Measurements from ENCODE around the gene SSBP2.

SSBP2 gene

GRCh38 chr5:81785322-81785721 is 34.4 kb upstream of the SSBP2 start:
- H3K9ac ChIP-seq (ENCODE audit: low read length): no peak overlapping the region
- H3F3A ChIP-seq (ENCODE audit: insufficient read depth): no peaks in the 10 kb centered on the region
- H3K27me3 ChIP-seq (ENCODE audit: low read length): no peaks in the 10 kb centered on the region
- H2AFZ ChIP-seq (ENCODE audit: low read depth, low read length, severe bottlenecking): no peak overlapping the region
- TF ChIP-seq CTCF (IDR thresholded peaks at IDR 0.05; ENCODE audit: insufficient read depth, low read length, poor library complexity, severe bottlenecking) (no peak), EZH2phosphoT487 (conservative IDR thresholded peaks at IDR 0.05; ENCODE audit: low read length) (no peak)
- H3K36me3 ChIP-seq (ENCODE audit: low read length): no peaks in the 10 kb centered on the region
- no peaks in the 10 kb centered on the region for H4K20me1 ChIP-seq (ENCODE audit: low read depth, low read length)
- no peak overlapping the region for H3K4me2 ChIP-seq (ENCODE audit: low read depth, low read length, poor library complexity, severe bottlenecking)
- H3K27ac ChIP-seq (ENCODE audit: low read depth, low read length): no peak overlapping the region
- no peaks in the 10 kb centered on the region for H3K79me2 ChIP-seq (ENCODE audit: insufficient read depth, low read length)
- H3K4me3 ChIP-seq (ENCODE audit: insufficient read depth, low read length, poor library complexity, severe bottlenecking): no peak overlapping the region
- H3K9me3 ChIP-seq (ENCODE audit: insufficient read depth, low read length): no peaks in the 10 kb centered on the region
- no peaks in the 10 kb centered on the region for H3K9me2 ChIP-seq (replicated peaks; ENCODE audit: insufficient read depth, low read length)

GRCh38 chr5:81783401-81783800 is 32.5 kb upstream of the SSBP2 start:
- H3K79me2 ChIP-seq (ENCODE audit: insufficient read depth, low read length): no peaks in the 10 kb centered on the region
- H3K9me2 ChIP-seq (replicated peaks; ENCODE audit: insufficient read depth, low read length): no peaks in the 10 kb centered on the region
- H3K4me2 ChIP-seq (ENCODE audit: low read depth, low read length, poor library complexity, severe bottlenecking): no peak overlapping the region
- no peaks in the 10 kb centered on the region for H3K9me3 ChIP-seq (ENCODE audit: insufficient read depth, low read length)
- no peaks in the 10 kb centered on the region for H3K27me3 ChIP-seq (ENCODE audit: low read length)
- H2AFZ ChIP-seq (ENCODE audit: low read depth, low read length, severe bottlenecking): no peak overlapping the region
- no peak overlapping the region for H3K27ac ChIP-seq (ENCODE audit: low read depth, low read length)
- H3K9ac ChIP-seq (ENCODE audit: low read length): no peak overlapping the region
- H3F3A ChIP-seq (ENCODE audit: insufficient read depth): no peaks in the 10 kb centered on the region
- no peaks in the 10 kb centered on the region for H3K36me3 ChIP-seq (ENCODE audit: low read length)
- TF ChIP-seq CTCF (IDR thresholded peaks at IDR 0.05; ENCODE audit: insufficient read depth, low read length, poor library complexity, severe bottlenecking): no peak
- no peak for TF ChIP-seq EZH2phosphoT487 (conservative IDR thresholded peaks at IDR 0.05; ENCODE audit: low read length)
- no peaks in the 10 kb centered on the region for H4K20me1 ChIP-seq (ENCODE audit: low read depth, low read length)
- no peak overlapping the region for H3K4me3 ChIP-seq (ENCODE audit: insufficient read depth, low read length, poor library complexity, severe bottlenecking)

- Histone ChIP-seq H3K4me3 (ENCODE audit: insufficient read depth, low read length, poor library complexity, severe bottlenecking) (no peak overlapping the region), H3F3A (ENCODE audit: insufficient read depth) (no peaks in the 10 kb centered on the region), H3K36me3 (ENCODE audit: low read length) (no peaks in the 10 kb centered on the region), H3K79me2 (ENCODE audit: insufficient read depth, low read length) (no peaks in the 10 kb centered on the region), H3K9ac (ENCODE audit: low read length) (no peak overlapping the region), H2AFZ (ENCODE audit: low read depth, low read length, severe bottlenecking) (no peak overlapping the region), H3K4me2 (ENCODE audit: low read depth, low read length, poor library complexity, severe bottlenecking) (no peak overlapping the region), H3K27ac (ENCODE audit: low read depth, low read length) (no peak overlapping the region), H3K9me2 (replicated peaks; ENCODE audit: insufficient read depth, low read length) (no peaks in the 10 kb centered on the region), H3K27me3 (ENCODE audit: low read length) (no peaks in the 10 kb centered on the region), H3K9me3 (ENCODE audit: insufficient read depth, low read length) (no peaks in the 10 kb centered on the region), H4K20me1 (ENCODE audit: low read depth, low read length) (no peaks in the 10 kb centered on the region)
- TF ChIP-seq EZH2phosphoT487 (conservative IDR thresholded peaks at IDR 0.05; ENCODE audit: low read length) (no peak), CTCF (IDR thresholded peaks at IDR 0.05; ENCODE audit: insufficient read depth, low read length, poor library complexity, severe bottlenecking) (no peak)
Observed at GRCh38 chr5:81782811-81783210, 31.9 kb upstream of the SSBP2 start.

GRCh38 chr5:81779916-81780266 is 29.0 kb upstream of the SSBP2 start:
- no peak overlapping the region for H3K27ac ChIP-seq (ENCODE audit: low read depth, low read length)
- H3K4me3 ChIP-seq (ENCODE audit: insufficient read depth, low read length, poor library complexity, severe bottlenecking): no peak overlapping the region
- no peaks in the 10 kb centered on the region for H3K9me3 ChIP-seq (ENCODE audit: insufficient read depth, low read length)
- H3K27me3 ChIP-seq (ENCODE audit: low read length): no peaks in the 10 kb centered on the region
- H4K20me1 ChIP-seq (ENCODE audit: low read depth, low read length): no peaks in the 10 kb centered on the region
- H3K9ac ChIP-seq (ENCODE audit: low read length): no peak overlapping the region
- no peak overlapping the region for H2AFZ ChIP-seq (ENCODE audit: low read depth, low read length, severe bottlenecking)
- TF ChIP-seq EZH2phosphoT487 (conservative IDR thresholded peaks at IDR 0.05; ENCODE audit: low read length): no peak
- TF ChIP-seq CTCF (IDR thresholded peaks at IDR 0.05; ENCODE audit: insufficient read depth, low read length, poor library complexity, severe bottlenecking): no peak
- H3F3A ChIP-seq (ENCODE audit: insufficient read depth): no peaks in the 10 kb centered on the region
- H3K36me3 ChIP-seq (ENCODE audit: low read length): no peaks in the 10 kb centered on the region
- H3K9me2 ChIP-seq (replicated peaks; ENCODE audit: insufficient read depth, low read length): no peaks in the 10 kb centered on the region
- no peaks in the 10 kb centered on the region for H3K79me2 ChIP-seq (ENCODE audit: insufficient read depth, low read length)
- H3K4me2 ChIP-seq (ENCODE audit: low read depth, low read length, poor library complexity, severe bottlenecking): no peak overlapping the region

All from SU-DHL-6 (cell line).